NCI-H1436 (cell line): ENCODE measurements around the gene GGTA1.
"Not testable (repeated sequence)": the region's sequence is repeated elsewhere in the genome, so short reads cannot be mapped to it uniquely, and the experiment has no call there.

Source experiments
- DNase-seq: peaks from one replicate; lab custom pipeline; 2025; lab: John Stamatoyannopoulos, UW

GGTA1 gene

GRCh38 chr9:121499427-121500164, at the start of gene GGTA1:
GGTA1 (minus strand) TSS chr9:121499844; CDS start chr9:121467922, 31,922 bp downstream.
- DNase-seq, result peak; percentile 5

DNA sequence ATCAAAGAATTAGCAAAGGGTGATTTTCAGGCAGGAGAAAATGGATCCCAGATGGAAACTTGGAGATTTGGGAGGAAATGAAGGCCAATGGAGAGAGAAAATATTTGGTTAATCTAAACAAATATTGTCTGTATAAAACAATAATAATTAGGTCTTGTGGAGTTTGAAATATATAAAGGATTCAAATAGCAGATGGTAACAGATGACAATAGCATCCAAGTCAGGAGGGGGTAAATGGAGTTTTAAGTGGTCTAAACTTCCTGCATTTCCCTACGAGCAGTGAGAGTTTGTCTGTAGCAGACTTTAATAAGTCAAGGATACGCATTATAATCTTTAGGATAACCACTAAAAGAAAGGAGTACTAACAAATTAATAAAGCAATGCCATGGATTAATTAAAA, 49.0 kb upstream of the GGTA1 start:
- no peak for DNase-seq

DNA sequence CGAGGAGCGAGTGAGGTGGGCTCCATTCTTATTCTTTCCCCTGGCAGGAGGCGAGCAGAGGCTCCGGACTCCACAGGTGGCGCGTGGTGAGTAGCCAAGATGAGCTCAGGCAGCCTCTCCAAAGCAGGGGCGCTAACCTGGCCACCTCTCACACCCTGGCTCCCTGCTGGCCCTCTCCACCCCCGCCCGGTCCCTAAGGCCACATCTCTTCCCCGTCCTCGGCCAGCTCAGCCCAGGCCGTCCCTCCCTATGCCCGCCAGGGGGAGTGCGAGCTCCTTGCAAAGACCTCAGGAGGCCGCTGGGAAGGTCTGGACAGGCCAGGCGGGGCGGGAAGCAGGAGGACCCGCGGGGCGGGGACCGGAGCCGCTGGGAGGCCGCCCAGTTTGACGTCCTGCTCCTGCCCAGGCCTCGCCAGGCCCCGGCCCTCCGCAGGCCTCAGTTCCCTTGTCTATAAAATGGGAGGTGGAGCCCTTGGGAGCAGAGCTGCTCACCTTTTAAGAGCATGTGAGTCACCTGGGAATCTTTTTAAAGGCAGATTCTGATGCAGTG, 46.3 kb upstream of the GGTA1 start:
- peak; percentile 82 for DNase-seq

GRCh38 chr9:121545150-121545874, 45.7 kb upstream of the GGTA1 start:
- no peak for DNase-seq

DNA sequence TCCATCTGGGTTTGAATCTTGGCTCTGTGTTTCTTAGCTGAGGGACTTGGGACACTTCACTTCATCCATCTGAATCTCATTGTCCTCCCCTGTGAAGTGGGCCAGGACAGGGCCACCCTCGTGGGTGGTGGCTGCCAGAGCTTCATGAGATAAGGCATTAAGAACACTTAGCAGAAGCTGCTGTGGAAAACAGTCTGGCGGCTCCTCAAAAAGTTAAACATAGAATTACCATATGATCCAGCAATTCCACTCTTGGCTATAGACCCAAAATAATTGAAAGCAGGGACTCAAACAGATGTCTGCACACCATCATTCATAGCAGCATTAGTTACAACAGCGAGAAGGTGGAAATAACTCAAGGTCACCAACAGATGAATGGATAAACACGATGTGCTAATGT, 42.4 kb upstream of the GGTA1 start:
- no peak for DNase-seq

GRCh38 chr9:121541256-121541655, 41.6 kb upstream of the GGTA1 start:
- DNase-seq, result no peak

- no peak for DNase-seq
These were observed 38.6 kb upstream of the GGTA1 start for GRCh38 chr9:121538221-121538620.

GRCh38 chr9:121537283-121537682, 37.6 kb upstream of the GGTA1 start:
- DNase-seq, result no peak

- no peak for DNase-seq
These were observed 33.2 kb upstream of the GGTA1 start for GRCh38 chr9:121532881-121533280.

DNA sequence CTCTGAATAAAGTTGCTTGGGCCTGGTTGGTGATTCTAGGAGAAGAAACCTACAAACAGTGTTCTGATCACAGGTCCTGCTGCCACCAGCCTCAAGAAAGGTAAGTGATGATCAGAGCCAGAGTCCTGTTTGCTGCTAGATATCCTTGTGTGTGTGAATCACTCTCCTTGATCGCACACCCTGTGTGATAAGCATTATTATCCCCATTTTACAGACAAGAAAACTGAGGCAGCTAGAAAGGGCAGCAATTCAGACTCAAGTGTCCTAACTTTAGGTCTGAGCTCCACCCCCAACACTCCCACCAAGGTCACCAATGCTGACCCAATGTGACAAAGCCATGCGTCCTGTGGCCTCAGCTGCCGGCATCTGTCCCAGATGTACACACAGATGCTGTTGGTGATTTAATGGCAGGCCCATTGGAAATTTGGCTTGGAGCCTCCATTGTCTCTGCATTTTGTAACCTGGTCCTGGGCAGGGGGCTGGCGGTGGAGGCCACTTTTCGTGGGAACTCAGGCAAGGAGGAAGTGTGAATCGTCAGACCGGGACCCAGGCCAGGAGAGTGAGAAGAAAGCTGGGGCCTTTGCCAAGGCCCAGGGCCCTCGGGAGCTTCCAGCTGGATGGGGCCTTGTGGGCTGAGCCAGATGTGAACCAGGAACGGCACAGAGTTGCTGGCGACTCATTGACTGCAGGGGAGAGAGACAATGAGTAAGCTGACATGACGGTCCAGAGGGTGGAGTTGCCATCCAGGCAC, 29.8 kb upstream of the GGTA1 start:
- DNase-seq, result no peak

GRCh38 chr9:121528642-121529041, 29.0 kb upstream of the GGTA1 start:
- DNase-seq, result no peak

DNA sequence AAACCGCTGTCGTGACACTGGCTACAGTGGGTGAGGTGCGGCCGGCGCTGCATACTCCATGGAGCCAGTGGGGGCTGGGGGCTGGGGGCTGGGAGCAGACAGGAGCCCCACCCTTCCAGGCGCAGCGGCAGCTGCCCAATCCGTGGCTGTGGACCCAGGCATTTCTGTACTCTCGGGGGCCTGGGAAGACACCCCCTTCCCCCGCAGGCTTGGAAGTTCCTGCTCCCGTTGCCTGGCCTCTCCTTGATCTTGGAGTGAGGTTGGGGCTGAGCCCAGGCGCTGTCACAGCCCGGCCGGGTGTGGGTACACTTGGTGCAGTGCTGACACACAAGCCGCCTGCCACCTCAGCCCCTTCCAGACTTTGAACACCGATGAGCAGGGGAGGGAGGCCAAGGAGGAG, 27.7 kb upstream of the GGTA1 start:
- DNase-seq, result no peak

- DNase-seq, result not testable (repeated sequence)
These were observed 20.0 kb upstream of the GGTA1 start for GRCh38 chr9:121519688-121520087.

- DNase-seq, result no peak
These were observed 19.0 kb upstream of the GGTA1 start for GRCh38 chr9:121518634-121519033.

DNA sequence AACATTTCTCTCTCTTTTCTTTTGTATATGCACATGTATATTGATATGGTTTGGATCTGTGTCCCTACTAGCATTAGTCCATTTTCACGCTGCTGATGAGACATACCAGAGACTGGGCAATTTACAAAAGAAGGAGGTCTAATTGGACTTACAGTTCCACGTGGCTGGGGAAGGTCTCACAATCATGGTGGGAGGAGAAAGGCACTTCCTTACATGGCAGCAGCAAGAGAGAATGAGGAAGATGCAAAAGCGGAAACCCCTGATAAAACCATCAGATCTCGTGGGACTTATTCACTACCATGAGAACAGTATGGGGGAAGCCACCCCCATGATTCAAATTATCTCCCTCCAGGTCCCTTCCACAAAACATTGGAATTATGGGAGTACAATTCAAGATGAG, 13.5 kb upstream of the GGTA1 start:
- DNase-seq, result not testable (repeated sequence)

- DNase-seq, result no peak
These were observed 11.3 kb upstream of the GGTA1 start for GRCh38 chr9:121510766-121511550.

GRCh38 chr9:121509180-121509579, 9.5 kb upstream of the GGTA1 start:
- no peak for DNase-seq

DNA sequence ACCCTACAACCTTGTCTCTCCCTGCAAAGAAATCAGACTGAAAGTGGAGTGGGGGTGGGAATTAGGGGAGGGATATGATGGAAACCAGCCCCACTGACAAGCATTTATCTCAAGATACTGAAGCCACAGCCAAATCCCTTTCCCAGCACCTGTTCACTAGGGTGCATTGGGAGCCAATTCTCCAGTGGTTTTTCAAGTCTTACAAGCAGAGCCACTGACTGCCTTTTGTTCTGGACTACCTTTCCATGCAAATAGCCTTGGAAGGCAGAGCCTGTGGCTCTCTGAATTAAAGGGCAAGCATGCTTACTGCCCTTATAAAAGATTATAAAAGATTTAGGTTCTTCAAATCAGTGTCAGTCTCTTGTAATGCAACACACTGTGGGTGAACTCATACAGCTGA, 8.8 kb upstream of the GGTA1 start:
- no peak for DNase-seq

GRCh38 chr9:121505903-121506735, 6.5 kb upstream of the GGTA1 start:
- no peak for DNase-seq

- no peak for DNase-seq
These were observed 3.8 kb upstream of the GGTA1 start for GRCh38 chr9:121503444-121503843.

DNA sequence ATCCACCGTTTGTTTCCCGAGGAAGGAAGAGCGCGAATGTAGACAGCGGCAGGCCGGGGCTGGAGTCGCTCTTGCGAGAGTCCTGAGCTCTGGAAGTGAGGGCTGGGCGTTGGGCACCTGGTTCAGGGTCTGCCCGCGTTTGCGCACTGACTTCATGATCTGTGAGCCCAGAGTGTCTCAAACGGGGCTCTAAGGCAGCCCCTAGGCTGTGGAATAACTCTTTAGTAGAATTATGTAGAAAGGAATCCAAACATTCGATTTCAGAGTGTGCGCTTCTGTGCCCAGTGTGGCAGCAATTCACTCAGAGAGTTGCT, 478 bp upstream of the GGTA1 start:
- no peak for DNase-seq
